ENCODE results near the gene WASF2. TPM values are rescaled to one million over a fixed set of nuclear protein-coding genes. Genes with fewer than 3 reads are reported as not detected.

Gene WASF2
- total RNA-seq, 1 donor = 33.0 TPM

GRCh38 chr1:27418326-27419185 lies 71.4 kb downstream of the WASF2 start:
- no peak overlapping the region for H3K4me3 ChIP-seq (ENCODE audit: low read depth, low read length)
- no peak for TF ChIP-seq CTCF (IDR thresholded peaks at IDR 0.05; ENCODE audit: insufficient read depth, low read length)
- peak; percentile 93 for DNase-seq (ENCODE audit: low read depth)

DNA sequence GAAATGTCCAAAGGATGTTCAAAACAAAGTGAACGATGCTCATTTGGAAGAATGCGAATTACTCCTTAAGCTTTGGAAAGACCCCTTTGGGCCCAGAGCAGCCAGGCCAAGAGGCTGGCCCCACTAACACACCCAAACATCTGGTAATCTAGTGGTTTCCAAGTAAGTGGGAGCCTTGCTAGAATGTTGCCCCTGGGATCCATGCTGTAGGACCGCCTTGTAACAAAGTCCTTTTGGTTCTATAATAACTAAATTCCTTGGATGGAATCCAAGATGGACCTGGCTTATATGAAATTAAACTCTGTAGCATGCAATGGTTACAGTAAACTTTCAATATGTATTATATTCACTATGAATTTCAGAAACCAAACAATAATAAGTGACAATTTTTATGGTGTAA lies 72.3 kb downstream of the WASF2 start:
- no peak for TF ChIP-seq CTCF (IDR thresholded peaks at IDR 0.05; ENCODE audit: insufficient read depth, low read length)
- no peak overlapping the region for H3K4me3 ChIP-seq (ENCODE audit: low read depth, low read length)
- no peak for DNase-seq (ENCODE audit: low read depth)

DNA sequence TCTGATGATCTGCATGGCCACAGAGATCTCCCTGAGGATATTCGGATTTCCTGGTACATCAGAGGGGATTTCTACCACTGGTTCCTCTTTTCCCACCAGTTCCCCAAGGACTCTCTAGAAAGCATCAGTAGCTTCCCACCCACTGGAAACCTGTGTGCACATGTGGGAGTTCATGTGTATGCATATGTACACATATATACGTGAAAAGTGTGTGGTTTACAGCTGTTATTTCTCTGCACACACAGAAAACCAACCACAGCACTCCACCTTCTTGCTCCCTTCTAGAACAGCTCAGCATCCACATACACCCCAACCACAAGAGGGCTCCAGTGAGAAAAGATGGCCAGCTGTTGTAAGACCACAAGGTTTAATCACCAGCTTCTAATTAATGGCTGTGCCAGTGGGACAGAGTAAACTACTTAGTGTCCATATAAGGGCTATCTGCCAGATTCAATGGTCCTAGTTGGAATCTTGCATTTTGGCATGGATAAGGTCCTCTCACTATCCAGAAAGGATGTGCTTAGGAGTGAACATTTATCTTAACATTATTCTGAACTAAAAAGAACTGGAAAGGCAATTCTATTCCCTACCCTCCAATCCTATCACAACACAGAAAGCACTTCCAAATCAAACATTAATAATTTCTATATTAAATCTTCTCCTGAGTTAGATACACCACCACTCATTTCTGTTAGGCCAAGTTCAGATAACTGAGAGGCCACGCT lies 73.4 kb downstream of the WASF2 start:
- TF ChIP-seq CTCF (IDR thresholded peaks at IDR 0.05; ENCODE audit: insufficient read depth, low read length) = peak; percentile 77
- peak; percentile 72 for DNase-seq (ENCODE audit: low read depth)

GRCh38 chr1:27414091-27414490 lies 75.9 kb downstream of the WASF2 start:
- no peak for TF ChIP-seq CTCF (IDR thresholded peaks at IDR 0.05; ENCODE audit: insufficient read depth, low read length)
- H3K4me3 ChIP-seq (ENCODE audit: low read depth, low read length) = no peak overlapping the region
- no peak for DNase-seq (ENCODE audit: low read depth)

More for the DNA sequence above, 73.4 kb downstream of the WASF2 start:
- H3K4me3 ChIP-seq (ENCODE audit: low read depth, low read length) = no peak overlapping the region

DNA sequence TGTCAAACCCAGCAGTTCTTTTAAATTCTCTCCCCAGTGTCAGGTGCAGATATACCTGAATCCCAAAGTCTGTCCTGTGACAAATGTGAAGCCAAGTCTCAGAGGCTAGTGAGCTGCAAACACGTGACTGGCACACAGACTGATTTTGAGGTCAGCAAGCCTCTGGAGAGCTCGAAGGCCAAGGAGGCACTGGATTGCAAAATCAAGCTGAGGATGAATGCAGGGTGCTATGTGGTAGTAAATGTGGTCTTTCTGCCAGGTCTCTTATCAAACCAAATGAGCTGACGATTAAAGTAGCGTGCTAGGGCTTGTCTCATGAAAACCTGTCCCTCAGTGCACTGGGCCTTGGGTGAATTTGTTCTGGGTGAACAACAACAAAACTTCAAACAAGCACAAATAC lies 77.0 kb downstream of the WASF2 start:
- no peak overlapping the region for H3K4me3 ChIP-seq (ENCODE audit: low read depth, low read length)
- no peak for DNase-seq (ENCODE audit: low read depth)
- no peak for TF ChIP-seq CTCF (IDR thresholded peaks at IDR 0.05; ENCODE audit: insufficient read depth, low read length)

DNA sequence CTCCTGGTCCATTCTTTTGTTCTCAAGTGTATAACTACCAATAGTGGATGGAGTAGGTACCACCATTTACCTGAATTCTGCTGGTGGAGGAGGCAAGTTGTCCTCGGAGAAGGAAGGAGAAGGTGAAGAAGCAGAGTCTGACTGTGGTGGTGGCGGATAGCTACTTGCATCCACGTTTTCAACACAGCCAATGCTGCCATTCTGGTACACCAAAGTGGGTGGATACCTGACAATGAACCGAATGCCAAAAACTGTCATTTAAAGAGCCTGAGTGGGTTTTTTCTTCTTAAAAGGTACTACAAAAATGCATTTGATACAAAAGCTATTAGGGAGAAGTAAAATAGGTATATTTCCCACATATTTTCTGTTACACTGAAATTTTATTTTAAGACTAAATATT lies 77.5 kb downstream of the WASF2 start:
- TF ChIP-seq CTCF (IDR thresholded peaks at IDR 0.05; ENCODE audit: insufficient read depth, low read length) = no peak
- no peak overlapping the region for H3K4me3 ChIP-seq (ENCODE audit: low read depth, low read length)
- no peak for DNase-seq (ENCODE audit: low read depth)
